ENCODE results near the gene CABCOCO1.

The CABCOCO1 gene

GRCh38 chr10:61757001-61757400, 94.3 kb downstream of the CABCOCO1 start:
- no peak for DNase-seq (ENCODE audit: low spot score)
- no peak for TF ChIP-seq CTCF (IDR thresholded peaks at IDR 0.05; ENCODE audit: extremely low read depth, insufficient read depth, missing control alignments)
- in situ Hi-C loops (cut with MboI; ENCODE audit: low pct_unique_long_range_greater_than_20kb, low sequenced_read_pairs, unreplicated experiment): no loop called here

- no peak for TF ChIP-seq CTCF (IDR thresholded peaks at IDR 0.05; ENCODE audit: extremely low read depth, insufficient read depth, missing control alignments)
- in situ Hi-C loops (cut with MboI; ENCODE audit: low pct_unique_long_range_greater_than_20kb, low sequenced_read_pairs, unreplicated experiment): no loop called here
- DNase-seq (ENCODE audit: low spot score): no peak
Observed at GRCh38 chr10:61757525-61758397, 95.0 kb downstream of the CABCOCO1 start.

GRCh38 chr10:61758433-61758832, 95.7 kb downstream of the CABCOCO1 start:
- TF ChIP-seq CTCF (IDR thresholded peaks at IDR 0.05; ENCODE audit: extremely low read depth, insufficient read depth, missing control alignments): no peak
- no peak for DNase-seq (ENCODE audit: low spot score)
- in situ Hi-C loops (cut with MboI; ENCODE audit: low pct_unique_long_range_greater_than_20kb, low sequenced_read_pairs, unreplicated experiment): no loop called here

- in situ Hi-C loops (cut with MboI; ENCODE audit: low pct_unique_long_range_greater_than_20kb, low sequenced_read_pairs, unreplicated experiment): no loop called here
- DNase-seq (ENCODE audit: low spot score): no peak
- TF ChIP-seq CTCF (IDR thresholded peaks at IDR 0.05; ENCODE audit: extremely low read depth, insufficient read depth, missing control alignments): no peak
Observed at GRCh38 chr10:61759751-61760150, 97.0 kb downstream of the CABCOCO1 start.

GRCh38 chr10:61760943-61761824, 98.5 kb downstream of the CABCOCO1 start:
- in situ Hi-C loops (cut with MboI; ENCODE audit: low pct_unique_long_range_greater_than_20kb, low sequenced_read_pairs, unreplicated experiment): no loop called here
- DNase-seq (ENCODE audit: low spot score): no peak
- TF ChIP-seq CTCF (IDR thresholded peaks at IDR 0.05; ENCODE audit: extremely low read depth, insufficient read depth, missing control alignments): no peak

GRCh38 chr10:61761825-61762217, 99.1 kb downstream of the CABCOCO1 start:
- no peak for TF ChIP-seq CTCF (IDR thresholded peaks at IDR 0.05; ENCODE audit: extremely low read depth, insufficient read depth, missing control alignments)
- in situ Hi-C loops (cut with MboI; ENCODE audit: low pct_unique_long_range_greater_than_20kb, low sequenced_read_pairs, unreplicated experiment): no loop called here
- DNase-seq (ENCODE audit: low spot score): no peak

Data from GM13977 (cell line).